IPS DF 4.7 (cell line): ENCODE data around the gene TEX264.

Experiments
- DNase-seq: peaks from one replicate; pipeline ENCODE4 v3.0.0-alpha.2; 2013; ENCODE audit warnings: low spot score; ENCODE audit errors: extremely low read depth

TEX264 gene

GRCh38 chr3:51748327-51748726 is 77.3 kb downstream of the TEX264 start:
- no peak for DNase-seq

- no peak for DNase-seq
These were observed 79.8 kb downstream of the TEX264 start for GRCh38 chr3:51750878-51751277.

- DNase-seq: no peak
These were observed 80.2 kb downstream of the TEX264 start for GRCh38 chr3:51751287-51751686.
